GM19452 (cell line): Measurements from ENCODE around the gene ARMC6.

ENCODE experiments used
- ATAC-seq: cut with Tn5 transposase; IDR thresholded peaks from one replicate; pipeline ENCODE4 v1.9.1; 2021; ENCODE audit not compliant: unreplicated experiment

Gene ARMC6

DNA sequence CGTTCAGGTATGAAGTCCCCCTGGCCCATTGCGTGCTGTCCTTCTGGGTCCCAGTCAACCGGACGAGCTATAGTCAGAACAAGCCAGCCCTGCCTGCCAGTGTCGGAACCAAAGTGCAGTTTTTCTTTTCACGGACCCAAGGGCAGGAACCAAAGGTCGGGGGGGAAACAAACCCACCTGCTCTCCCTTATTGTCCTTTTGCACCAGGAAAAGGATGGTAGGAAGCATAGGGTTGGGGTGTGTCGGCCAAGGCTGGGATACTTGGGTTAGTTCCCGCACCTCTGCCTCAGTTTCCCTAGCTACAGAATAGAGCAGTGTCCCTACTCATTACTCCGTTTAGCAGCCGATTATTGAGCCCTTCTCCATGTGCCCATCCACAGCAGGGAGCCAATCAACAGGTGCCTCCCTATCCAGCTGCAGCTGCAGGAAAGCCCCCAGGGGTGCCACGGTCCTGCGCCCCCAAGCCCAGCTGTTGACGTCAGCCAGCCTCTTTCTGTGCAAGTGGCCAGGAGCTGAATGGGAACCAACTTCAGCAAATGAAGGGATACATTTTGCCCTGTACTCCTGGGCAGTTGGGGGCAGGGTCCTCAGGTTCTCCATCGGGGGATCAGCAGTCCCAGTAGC is 21.0 kb downstream of the ARMC6 start:
- no peak for ATAC-seq

DNA sequence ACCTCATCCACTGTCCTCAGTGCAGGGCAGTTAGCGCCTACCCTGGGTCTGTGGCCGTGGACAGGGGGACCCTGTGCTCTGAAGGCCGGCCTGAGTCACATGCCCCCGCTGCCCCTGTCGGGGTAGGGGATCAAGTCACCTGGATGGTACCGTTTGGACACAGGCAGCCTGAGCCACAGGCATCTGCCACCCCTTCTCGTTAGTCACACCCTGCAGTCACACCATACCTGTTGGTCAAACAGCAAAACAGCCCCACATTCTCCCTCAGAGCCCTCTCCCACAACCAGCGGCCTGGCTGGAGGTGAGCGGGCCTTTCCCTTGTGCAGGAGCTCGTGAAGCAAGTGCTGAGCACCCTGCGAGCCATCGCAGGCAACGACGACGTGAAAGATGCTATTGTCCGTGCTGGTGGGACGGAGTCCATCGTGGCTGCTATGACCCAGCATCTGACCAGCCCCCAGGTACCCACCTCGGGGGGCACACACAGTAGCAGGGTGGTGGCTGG is 21.6 kb downstream of the ARMC6 start:
- ATAC-seq: no peak

DNA sequence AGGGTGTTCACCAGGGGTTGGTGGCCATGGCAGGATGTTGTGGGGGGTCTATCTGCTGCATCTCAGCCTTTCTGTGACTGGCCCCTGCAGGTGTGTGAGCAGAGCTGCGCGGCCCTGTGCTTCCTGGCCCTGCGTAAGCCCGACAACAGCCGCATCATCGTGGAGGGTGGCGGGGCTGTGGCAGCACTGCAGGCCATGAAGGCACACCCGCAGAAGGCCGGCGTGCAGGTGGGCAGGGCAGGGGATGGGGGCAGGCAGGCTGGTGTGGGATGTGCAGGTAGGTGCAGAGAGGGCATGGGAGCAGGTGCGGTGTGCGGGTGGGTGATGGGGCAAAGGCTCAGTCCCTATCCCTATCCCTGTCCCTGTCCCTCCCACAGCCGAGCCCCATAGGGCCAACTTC is 22.3 kb downstream of the ARMC6 start:
- ATAC-seq: no peak

DNA sequence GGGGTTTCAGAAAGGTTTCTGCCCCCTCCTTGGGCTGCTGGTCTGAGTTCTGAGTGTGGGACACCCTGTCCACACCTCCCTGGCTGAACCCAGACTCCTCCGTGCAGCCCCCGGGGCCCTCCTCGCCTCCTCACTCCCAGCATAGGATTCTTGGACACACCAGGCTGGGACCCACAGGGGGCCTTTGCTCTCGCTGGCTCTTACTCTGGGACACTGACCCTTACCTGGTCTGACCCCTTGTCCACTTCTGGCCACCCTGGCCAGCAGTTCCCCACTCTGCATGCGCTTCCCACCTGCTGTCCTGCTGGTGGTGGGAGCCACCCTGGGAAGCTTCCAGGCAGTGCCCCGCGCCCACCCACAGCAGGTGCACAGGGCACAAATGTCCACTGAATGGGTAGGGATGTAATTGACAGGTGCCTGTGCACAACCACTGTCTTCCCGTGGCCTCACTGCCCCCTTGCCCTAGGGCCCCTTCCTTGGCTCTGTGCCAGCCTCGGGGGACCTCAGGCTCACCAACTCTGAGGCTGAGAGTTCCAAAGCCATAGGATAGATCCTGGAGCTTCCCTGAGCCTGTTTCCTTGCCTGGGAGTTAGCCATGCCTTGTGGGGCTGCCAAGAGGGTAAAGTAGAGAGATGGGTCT is 23.4 kb downstream of the ARMC6 start:
- no peak for ATAC-seq

DNA sequence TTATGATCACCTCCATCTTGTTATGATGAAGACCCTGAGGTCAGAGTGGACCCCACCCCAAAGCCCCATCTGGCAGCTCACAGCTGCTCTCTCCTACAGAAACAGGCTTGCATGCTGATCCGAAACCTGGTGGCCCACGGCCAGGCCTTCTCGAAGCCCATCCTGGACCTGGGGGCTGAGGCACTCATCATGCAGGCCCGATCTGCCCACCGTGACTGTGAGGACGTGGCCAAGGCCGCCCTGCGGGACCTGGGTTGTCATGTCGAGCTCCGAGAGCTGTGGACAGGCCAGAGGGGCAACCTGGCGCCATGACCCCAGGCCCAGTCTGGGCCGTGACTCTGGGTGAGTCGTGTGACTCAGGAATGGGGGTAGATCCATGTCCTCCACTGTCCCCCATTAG is 23.9 kb downstream of the ARMC6 start:
- ATAC-seq: no peak

DNA sequence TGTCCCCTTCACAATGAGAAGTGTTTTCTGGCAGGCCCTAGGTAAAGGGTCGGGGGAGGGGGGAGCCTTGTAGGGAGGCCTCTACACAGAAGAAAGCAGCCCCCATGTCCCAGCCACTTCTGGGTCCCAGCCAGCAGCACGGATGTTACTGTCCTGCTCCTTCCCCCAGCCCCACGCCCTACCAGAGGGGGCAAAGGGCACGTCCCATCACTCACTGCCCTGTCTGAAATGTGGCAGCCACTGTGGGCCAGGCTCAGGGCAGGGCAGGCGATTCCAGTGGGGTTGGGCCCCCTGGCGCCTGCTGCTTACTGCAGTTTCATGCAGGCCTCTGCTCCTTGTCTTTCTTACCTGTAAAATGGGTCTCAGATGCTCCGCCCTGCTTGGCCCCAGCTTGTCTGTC is 24.3 kb downstream of the ARMC6 start:
- no peak for ATAC-seq

DNA sequence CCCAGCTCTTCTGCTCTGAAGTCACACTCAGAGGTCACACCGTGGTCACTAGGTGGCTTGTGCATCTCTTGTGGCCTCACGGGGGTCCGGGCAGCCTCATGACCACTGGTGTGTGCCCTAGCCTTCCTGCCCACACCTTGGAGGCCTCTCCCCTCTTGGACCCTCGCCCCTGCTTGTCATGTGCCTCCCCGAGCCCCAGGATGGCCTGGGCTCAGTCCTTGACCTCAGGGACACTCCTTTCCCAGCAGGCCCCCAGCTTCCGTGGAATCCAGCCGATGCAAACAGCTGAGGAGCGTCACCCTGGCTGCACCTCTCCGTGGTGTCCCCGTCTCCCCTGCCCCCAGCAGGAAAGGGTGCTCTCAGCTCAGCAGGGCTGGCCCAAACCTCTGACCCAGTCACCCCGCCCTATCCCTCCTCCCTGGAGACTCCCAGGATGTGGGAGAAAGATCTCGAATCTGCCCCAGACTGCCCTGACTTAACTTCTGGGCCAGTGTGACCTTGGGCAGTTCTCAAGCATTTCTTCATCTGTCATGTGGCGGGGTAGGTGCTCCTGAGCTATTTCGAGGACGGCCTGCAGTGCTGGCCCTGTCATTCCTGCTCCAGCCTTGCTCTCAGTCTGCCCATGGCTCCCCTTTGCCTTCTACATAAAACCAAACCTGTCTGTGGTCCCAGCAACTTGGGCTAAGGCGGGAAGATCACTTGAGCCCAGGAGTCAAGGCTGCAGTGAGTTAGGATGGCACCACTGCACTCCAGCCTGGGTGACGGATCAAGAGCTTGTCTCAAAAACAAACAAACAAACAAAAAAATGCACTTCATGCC is 25.8 kb downstream of the ARMC6 start:
- ATAC-seq: no peak

DNA sequence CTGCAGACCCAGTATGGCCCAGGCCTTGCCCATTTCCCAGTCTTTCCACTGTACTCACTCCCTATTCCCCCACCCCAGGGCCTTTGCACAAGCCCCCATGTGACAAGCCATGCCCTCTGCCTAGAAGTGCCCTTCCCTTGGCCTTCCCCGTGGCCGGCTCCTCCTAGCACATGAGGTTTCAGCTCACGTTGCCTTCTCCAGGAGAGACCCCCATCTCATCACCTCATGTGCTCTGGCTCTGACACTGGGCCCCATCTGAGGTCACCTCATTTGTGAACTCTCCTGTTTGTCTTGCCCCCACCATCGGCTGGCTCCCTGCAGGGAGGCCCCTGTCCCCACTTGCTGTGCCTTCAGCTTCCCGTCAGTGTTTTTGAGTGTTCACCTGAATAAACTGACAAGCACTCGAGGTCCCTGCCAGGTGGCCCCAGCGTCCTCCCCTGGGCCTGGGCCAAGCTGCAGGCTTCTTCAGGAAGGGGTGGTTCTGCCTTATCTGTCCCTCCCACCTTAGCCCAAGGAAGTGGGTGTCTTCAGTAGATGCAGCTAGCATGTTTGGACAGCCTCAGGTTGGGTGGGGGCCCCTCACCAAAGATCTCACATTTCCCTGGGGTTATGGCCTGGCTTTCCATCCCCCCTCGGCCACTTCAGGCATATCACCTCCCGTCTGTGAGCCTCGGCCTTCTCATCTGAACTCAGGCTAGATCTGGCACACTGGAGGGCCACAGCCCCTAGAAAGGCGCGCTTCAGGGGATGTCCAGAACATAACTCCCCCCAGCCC is 26.6 kb downstream of the ARMC6 start:
- no peak for ATAC-seq

DNA sequence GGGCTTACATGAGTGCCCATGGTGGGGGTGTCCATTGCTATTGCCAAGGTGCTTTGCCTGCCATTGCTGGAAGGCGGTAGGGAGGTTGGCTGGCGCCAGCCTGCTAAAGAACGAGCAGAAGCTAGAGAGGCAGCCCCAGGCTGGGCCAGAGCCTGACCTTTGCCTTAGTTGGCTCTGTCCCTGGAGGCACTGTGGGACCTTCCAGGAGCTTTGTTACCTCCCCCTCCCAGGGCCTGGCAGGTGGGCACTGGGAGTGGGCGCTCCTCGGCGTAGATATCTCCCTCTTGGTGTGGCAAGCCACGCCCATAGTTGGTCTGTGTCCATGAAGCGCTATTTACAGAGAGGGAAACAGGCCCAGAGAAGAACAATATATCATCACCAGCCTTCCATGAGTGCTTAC is 28.1 kb downstream of the ARMC6 start:
- ATAC-seq: no peak

DNA sequence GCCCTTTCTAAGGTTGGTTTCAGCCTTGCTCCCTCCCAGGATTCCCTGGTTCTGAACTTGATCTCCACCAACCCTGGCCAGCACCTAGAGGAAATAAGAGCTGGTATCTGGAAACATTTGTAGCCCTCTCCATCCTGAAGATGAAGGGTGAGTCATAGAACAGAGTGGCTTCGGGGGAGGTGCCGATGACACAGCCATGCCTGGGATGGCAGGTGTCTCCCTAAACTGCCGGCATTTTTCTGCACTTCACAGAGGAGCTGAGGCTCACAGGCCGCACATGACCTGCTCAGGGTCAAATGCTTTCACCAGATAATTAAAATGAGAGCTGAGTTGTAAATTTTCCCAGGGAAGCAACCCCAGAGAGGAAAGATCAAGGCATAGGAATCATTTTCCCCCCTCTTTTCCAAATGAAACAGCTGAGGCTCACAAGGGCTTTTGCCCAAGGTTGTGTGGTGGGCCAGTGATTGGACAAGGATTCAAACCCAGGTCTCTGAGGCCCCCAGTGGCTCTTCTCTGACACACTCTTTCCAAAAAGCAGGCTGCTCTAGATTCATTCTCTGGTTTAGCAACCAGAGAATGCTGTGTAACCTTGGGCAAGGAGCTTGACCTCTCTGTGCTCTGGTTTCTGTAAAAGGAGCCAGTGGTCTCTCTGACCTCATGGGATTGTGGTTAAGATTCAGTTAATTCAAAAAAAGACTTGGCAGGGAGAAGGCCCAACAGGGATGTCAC is 29.2 kb downstream of the ARMC6 start:
- ATAC-seq: no peak

DNA sequence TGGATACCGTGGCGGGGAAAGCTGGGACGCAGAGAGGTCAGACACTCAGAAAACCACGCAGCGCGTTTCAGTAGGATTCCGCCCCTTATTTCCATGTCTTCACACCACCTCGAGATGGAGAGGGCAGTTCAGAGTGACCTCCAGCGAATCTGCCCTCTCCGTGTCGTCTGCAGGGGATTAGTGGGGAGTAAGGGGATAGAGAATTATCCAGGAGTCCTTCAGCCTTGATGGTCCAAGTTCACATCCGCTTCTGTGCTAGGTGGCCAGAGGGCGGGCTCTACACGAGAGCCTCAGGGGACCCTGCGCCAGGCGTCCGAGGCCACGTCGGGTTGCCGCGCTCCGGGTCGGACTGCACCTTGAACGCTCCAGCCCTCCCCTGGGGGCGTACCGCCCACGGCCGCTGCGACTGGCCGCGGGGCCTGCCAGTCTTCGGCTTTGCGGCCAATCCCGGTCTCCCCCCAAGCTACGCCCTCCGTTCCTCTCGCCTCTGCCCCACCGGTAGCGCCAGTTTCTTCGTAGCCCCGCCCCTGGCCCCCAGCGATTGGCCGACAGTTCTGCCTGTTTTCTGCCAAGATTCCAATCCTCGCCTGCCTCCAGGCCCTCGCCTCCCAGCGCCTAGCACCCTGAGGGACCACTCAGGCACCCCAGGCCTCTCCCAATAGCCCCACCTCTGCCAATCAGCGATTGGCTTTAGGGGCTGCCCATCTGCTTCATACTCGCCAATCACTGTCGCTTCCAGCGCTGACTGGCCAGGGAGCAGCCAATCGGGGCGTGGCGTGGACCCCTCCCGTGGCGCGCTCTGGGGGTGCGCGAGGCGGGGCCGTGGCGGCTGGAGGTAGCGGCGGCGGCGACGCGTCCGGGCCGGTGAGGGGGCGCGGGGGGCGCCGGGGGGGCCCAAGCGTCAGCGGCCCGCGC is 30.0 kb downstream of the ARMC6 start, which contains the start of gene SLC25A42:
TSS of gene SLC25A42 (plus strand) at position 812 of the 915 bp plus-strand sequence. CDS start 32,131 bp downstream, outside the sequence.
- ATAC-seq: peak; percentile 92

DNA sequence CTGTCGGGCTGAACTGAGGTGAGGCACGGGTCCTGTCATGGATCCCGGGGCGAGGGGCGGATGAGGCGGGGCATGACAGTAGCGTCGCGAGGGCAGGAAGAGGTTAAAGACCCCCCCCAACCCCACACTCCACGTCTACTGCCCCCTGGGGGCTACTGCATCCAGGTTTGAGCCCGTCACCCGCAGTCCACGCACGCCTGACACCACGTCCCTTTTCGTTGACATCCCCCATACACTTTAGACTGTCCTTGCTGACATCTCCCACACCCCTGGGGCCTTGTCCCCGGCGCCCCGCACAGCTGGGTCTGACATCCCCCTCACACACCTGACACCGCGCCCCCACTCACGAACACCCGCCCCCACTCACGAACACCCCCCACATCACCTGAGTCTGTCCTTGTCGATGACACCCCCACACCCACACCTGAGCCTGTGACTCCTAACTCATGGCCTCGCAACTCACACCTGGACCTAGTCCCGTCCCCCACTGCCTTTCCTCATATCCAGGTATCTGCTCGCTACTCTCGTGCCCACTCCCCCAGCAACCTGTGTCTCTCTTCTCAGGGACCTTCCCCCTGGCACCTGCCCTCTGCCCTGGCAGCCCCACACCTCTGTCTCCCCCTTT is 30.8 kb downstream of the ARMC6 start:
- no peak for ATAC-seq

DNA sequence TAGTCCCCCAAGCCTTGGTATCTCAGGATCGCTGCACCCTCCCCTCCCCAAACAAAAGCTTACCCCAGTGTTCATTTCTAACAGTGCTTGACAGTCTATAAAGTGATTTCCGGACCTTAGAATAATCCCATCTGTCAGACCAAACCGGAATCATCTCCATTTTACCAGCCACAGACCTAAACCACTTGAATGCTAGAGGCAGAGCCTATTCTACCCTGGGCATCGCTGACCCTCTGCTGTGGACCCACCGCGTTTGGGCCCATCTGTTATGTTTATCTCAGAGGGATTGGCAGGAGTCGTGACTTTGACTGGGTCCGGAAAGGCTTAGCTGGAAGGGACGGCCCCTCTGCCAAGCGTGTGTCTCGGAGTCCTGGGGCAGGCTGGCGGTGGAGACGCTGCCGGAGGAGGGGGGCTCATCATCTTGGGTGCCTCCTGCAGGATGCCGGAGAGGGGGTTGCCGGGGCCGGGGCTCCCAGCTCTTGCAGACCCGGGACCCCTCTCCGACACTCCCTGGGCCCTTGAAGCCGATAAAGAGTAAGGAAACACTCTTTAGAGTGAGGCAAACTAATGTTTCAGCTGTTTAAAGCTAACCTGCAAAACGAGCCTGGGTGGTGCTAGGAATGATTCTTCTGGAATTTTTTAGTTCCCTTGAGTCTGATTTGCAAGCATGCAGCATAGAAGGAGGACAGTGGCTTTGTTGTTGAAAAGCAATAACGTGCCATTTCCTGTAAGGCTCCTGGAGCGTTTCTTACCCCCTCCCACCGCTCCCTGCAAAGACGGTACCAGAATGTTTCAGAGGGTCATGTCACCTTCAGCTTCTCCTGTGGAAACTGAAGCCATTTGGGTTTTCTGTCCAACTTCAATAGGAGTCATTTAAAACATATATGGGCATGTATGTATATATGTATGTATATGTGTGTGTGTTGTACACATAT is 31.7 kb downstream of the ARMC6 start:
- no peak for ATAC-seq

DNA sequence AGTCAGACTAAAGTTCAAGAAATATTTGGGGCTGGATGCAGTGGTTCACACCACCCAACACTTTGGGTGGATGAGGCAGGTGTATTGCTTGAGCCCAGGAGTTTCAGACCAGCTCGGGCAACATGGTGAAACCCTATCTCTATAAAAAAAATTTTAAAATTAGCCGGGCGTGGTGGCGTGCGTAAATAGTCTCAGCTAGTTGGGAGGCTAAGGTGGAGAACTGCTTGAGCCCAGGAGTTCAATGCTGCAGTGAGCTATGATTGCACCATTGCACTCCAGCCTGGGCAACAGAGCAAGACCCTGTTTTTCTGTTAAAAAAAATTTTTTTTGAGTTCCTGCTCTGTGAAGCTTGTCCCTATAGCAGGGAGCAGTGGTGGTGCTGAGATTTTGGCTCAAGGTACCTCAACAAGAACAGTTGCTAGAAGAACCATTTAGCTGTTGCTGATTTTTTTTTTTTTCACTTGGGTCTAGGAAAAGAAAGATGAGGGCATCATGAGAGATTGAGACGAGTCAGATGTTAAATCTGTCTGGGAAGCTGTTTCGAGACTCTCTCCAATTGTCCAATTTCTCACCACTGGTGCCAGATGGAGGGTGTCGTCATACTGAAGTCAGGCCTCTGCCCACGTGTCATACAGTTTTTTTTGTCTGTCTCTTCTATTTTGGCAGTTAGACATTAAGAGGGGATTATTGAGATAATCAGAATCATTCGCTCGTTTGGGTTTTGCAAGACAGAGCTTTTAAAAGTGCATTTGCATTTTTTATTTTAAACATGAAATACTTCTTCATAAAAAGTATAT is 34.1 kb downstream of the ARMC6 start:
- ATAC-seq: no peak

DNA sequence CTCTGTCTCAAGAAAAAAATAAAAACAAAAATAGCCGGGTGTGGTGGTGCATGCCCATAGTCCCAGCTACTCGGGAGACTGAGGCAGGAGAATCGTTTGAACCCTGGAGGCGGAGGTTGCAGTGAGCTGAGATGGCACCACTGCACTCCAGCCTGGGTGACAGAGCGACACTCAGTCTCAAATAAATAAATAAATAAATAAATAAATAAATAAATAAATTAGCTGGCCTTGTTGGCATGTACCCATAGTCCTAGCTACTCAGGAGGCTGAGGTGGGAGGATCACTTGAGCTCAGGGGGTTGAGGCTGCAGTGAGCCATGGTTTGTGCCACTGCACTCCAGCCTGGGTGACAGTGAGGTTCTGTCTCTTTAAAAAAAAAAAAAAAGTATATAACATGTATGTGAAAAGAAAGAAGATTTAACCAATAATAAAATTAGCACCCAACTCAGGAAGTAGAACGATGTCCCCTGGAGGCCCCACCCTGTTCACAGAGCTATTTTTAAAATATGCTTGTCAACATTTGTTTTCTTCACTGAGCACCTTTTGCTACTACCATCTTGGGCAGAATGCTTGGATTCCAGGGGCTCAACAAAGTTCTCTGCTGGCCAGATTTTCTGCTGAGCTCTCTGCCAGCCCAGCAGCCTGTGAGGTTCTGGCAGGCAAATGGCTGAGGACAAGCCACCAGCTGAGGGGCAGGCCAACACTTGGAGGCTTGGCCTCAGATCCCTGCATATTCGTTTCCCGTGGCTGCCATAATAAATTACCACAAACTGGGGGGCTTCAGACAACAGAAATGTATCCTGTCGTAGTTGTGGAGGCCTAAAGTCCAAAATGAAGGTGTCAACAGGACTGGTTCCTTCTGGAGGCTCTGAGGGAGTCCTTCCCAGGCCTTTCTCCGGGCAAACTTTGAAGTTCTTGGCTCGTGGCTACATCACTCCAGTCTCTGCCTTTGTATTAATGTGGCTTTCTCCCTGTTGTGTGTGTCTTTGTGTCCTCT is 35.6 kb downstream of the ARMC6 start:
- no peak for ATAC-seq

DNA sequence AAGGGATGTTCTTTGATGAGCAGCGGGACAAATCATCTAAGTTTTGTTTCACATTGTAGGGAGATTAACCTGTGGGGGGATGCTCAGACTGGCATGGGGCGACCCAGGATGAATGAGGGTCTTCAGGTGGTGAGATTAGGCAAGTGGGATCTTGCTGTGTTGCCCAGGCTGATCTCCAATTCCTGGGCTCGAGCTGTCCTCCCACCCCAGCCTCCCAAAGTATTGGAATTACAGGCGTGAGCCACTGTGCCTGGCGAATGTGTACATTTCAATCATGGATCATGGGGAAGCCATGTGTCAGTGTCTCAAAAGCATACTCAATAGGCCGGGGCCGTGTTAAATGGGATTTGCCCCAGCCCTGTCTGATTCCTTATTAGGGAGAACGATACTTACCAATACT is 38.5 kb downstream of the ARMC6 start:
- ATAC-seq: no peak
